GM10847 (cell line): Measurements from ENCODE around the gene GINS1.
A peak's percentile ranks its signal among the peaks of the same experiment; 100 is the strongest.

ENCODE experiments used
- POLR2A ChIP-seq: IDR thresholded peaks from 2 replicates; pipeline ENCODE4 v1.6.1; 2011; ENCODE audit not compliant: insufficient read length; ENCODE audit errors: extremely low read depth

GINS1 gene

GRCh38 chr20:25407311-25408169, at the start of gene GINS1:
GINS1 (plus strand) TSS chr20:25407673; CDS start chr20:25407821, 148 bp downstream.
- peak; percentile 82 for TF ChIP-seq POLR2A

GRCh38 chr20:25360631-25361286, 46.7 kb upstream of the GINS1 start:
- no peak for TF ChIP-seq POLR2A

DNA sequence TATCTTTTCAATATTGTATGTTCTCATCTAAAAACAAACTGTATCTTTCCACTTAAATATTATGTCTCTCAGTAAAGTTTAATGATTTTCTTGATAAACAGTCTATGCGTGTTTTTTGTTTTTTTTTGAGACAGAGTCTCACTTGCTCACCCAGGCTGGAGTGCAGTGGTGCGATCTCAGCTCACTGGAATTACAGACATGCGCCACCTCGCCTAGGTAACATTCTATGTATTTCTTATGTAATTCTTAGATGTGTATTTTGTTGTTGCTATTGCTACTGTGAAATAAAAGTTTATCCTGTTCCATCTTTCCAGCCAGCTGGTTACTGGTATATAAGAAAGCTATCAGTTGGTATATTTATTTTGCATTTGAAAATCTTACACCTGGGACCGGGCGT, 46.2 kb upstream of the GINS1 start:
- no peak for TF ChIP-seq POLR2A

DNA sequence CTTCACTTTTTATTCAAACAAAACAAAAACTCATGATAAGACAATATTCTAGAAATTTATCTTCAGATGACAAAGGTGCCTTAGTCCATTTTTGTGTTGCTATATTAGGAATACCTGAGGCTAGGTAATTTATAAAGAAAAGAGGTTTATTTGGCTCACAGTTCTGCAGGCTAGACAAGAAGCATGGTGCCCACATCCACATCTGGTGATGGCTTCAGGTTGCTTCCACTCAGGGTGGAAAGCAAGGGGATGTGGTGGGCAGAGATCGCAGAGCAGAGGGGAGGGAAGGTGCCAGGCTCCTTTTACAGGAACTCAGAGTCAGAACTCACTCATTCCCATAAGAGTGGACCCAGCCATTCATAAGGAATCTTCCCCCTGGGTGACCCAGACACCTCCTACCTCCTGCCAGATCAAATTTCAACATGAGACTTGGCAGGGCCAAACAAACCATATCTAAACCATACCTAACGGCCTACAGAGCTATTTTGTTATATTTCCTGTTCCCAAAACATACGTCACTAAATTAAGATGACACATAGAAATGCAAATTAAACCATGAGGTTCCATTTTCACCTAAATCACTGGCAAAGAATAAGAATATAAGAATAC, 43.2 kb upstream of the GINS1 start:
- TF ChIP-seq POLR2A, result no peak

DNA sequence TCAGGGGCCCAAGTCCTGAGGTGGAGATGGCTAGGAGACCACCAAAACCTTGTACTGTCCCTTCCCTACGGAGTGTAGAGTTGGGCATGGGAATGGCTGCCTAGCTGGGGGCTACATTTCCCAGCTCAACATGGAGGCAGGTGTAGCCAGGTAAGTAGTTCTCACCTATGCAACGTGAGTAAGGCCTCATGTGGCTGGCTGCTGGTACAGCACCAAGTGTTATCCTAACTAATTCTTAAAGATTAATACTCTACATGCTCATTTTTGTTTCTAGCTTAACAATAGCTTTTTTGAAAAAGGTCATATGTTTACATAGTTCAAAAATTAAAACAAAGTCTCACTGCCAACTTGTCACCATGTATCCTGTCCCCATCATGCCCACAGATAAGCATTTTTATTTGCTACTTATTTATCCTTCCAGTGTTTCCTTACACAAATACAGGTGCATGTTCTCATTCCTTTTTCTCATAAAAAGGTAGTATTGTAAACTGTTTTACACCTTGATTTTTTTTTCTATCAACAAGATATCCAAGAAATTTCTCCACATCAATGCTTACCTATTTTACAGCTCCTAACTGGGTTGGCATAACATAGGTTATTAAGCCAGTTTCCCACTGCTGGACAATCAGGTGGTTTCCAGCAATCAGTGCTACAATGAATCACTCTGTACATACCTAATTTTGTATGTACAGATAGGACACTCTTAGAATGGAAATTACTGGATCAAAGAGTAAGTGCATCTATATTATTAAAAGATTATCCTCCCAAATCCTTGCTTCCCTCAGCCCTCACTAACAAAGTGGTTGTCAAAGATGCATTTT, 42.4 kb upstream of the GINS1 start:
- no peak for TF ChIP-seq POLR2A

DNA sequence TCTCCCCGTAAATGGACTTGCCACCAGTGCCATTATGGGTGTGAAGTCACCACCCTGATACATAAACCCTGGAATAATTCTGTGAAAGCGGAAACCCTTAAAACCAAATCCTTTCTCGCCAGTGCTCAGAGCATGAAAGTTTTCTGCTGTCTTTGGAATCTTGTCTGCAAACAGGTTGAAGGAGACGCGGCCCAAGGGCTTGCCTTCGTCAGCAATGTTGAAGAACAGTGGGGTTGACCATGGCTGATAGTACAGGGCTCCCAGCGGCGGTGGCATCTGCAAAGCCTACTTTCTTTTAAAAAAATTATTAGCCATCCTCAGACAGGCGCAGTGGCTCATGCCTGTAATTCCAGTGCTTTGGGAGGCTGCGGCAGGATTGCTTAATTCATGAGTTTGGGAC, 38.9 kb upstream of the GINS1 start:
- no peak for TF ChIP-seq POLR2A

DNA sequence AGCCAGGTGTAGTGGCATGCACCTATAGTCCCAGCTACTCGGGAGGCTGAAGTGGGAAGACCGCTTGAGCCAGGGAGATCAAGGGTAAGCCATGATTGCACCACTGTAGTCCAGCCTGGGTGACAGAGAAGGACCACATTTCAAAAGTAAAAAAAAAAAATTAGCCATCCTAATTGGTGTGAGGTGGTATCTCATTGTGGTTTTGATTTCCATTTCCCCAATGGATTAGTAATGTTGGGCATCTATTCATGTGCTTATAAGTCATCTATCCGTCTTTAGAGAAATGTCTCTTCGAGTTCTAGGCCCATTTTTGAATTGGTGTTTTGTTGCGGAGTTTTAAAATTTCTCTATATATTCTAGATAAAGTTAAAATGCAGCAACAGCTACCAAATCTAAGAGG, 38.5 kb upstream of the GINS1 start:
- TF ChIP-seq POLR2A, result no peak

DNA sequence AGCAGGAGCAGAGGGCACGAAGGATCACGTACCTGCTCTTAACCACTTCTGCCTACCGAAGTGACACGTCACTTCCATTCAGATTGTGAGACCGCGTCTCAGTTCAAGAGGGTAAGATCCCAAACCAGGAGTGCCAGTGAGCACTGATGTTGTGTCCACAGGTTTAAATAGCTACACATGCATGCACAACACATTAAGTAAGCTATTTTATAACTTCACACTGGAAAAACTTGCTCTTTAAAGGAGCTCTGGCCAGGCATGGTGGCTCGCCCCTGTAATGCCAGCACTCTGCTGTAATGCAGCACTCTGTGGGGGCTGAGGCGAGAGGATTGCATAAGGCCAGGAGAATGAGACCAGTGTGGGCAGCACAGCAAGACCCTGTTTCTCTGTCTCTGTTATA, 37.9 kb upstream of the GINS1 start:
- TF ChIP-seq POLR2A, result no peak

DNA sequence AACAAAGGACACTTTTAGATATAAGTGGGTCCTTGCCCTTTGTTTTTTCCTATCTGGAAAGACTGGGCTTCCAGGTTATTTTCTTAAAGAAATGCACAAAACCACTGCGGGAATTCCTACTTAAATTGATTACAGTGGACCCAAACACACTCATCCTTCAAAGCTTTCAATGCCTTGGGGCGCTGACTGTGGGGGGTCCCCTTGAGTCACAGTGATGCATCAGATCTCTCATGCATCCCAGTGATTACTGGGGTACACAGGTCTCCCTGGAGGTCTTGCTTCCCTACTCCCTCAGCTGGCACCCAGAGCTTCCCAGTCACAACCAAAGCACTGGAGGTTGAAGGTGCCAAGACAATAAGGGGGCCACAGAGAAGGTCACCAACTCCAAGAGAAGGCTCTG, 37.5 kb upstream of the GINS1 start:
- no peak for TF ChIP-seq POLR2A

GRCh38 chr20:25372584-25373336, 34.7 kb upstream of the GINS1 start:
- no peak for TF ChIP-seq POLR2A

DNA sequence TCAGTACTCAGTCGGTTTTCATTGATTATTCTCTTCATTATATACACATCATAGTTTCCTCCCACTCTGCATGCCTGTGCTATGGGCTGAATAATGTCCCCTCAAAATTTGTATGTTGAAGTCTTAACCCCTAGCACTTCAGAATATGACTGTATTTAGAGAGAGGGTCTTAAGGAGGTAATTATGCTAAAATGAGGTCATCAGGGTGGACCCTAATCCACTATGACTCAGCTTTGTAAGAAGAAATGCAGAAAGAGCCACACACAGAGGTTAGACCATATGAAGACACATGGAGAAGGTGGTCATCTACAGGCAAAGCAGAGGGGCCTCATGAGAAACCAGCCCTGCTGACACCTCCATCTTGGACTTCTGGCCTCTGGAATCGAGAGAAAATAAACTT, 32.6 kb upstream of the GINS1 start:
- no peak for TF ChIP-seq POLR2A

DNA sequence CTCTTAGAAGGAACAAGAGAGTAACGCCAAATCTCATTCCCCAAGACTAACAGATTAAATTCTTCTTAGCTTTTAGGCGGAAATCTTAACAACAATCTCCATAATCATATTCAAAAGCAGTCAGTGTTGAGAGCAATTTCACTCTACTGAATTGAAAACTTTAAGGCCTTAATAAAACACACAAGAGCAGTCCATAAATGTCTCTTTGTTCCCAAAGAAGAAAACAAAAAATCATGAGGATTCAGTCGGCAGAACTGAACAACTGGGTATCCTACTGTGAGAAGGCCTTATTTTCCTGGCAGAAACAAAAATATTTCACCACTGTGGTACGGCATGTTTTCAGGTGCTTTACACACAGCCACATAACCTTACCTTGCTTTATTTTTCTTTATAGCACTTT, 31.2 kb upstream of the GINS1 start:
- TF ChIP-seq POLR2A, result no peak

- no peak for TF ChIP-seq POLR2A
These were observed 30.6 kb upstream of the GINS1 start for GRCh38 chr20:25376886-25377285.

DNA sequence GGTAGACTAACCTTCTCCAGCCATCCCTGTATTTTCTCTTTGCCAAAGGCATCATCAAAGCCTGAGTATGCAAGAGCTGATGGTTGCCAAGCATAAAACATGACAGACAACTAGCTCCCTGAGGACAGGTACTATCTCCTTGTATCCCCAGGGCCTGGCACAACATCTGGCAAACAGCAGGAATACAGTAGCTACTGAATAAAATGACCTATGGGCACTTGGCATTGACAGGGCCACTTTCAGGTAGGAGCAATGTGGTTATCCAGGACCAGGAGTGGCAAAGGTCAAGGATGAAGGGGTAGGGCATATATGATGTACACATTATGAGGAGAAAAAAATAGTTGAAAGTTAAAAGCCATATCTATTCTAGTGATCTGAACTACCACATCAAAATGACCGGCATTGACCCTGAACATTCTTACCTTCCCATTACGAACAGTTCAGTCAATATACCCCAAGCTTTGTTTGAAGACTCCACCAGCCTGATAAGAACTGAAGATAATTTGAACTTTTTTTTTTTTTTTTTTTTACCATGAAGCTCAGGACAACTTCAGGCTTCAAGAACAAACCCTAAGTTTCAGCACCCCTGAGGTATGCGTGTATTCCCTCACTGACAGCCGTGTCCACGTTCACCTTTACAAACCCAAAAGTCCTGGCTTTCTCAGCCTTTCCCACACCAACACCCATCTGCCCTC, 29.1 kb upstream of the GINS1 start:
- TF ChIP-seq POLR2A, result no peak
